HG02678 (cell line): Measurements from ENCODE around the gene UBE2G1.
A peak's percentile ranks its signal among the peaks of the same experiment; 100 is the strongest.
"Not testable (repeated sequence)": the region's sequence is repeated elsewhere in the genome, so short reads cannot be mapped to it uniquely, and the experiment has no call there.

Experiments used
- ATAC-seq: cut with Tn5 transposase; IDR thresholded peaks from one replicate; pipeline ENCODE4 v1.9.1; 2021; ENCODE audit warnings: mild to moderate bottlenecking, moderate library complexity; ENCODE audit not compliant: unreplicated experiment

UBE2G1 gene

DNA sequence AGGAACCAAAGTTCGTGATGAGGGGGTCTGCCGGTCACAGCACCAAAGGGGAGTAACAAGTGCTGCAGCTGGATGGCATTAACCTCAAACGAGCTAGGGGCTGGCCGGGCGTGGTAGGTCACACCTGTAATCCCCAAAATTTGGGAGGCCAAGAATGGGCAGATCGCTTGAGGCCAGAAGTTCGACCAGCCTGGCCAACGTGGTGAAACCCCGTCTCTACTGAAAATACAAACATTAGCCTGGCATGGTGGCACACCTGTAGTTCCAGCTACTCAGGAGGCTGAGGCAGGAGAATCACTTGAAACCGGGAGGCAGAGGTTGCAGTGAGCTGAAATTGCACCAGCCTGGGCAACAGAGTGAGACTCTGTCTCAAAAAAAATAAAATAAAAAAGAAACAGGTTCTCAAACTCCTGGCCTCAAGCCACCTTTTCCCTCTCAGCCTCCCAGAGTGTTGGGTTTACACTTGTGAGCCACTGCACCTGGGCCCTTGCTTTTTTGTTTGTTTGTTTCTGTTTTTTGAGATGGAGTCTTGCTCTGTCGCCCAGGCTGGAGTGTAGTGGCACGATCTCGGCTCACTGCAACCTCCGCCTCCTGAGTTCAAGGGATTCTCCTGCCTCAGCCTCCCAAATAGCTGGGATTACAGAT is 9.4 kb upstream of the UBE2G1 start:
- not testable (repeated sequence) for ATAC-seq

DNA sequence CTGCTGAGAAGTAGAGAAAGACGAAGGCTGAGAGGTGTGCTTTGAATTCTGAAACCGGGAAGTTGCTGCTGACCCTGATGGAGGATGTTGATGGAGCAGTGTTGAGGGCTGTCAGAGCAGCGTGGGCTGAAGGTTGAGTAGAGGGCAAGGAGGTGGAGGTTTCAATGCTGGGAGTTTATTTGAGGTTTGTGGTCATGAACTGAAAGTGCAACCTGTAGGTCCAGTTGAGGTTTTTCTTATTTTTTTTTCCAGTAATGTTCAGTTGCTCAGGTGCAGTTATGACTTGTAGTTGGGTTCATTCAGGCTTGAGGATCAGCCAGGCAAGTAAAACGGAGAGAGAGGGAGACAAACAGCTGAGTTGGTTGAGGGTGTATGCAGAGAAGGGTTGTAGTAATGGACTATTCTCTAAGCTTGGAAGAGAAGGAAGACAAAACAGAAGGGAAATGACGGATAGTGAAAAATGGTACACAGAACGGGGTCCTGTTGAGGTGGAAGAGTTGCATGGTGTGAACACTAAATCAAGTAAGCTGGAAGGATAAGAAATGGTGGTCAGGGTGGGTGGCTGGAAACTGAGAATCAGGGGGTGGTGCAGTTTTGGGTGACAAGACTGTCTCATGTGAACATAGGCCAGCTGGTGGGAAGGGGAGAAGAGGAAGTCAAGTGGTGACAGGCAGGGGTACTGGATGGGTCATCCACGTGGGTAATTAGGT is 8.7 kb upstream of the UBE2G1 start:
- ATAC-seq: peak; percentile 79

GRCh38 chr17:4369557-4370230 is 3.2 kb upstream of the UBE2G1 start:
- ATAC-seq: no peak

GRCh38 chr17:4368341-4368740 is 1.9 kb upstream of the UBE2G1 start:
- ATAC-seq: no peak

DNA sequence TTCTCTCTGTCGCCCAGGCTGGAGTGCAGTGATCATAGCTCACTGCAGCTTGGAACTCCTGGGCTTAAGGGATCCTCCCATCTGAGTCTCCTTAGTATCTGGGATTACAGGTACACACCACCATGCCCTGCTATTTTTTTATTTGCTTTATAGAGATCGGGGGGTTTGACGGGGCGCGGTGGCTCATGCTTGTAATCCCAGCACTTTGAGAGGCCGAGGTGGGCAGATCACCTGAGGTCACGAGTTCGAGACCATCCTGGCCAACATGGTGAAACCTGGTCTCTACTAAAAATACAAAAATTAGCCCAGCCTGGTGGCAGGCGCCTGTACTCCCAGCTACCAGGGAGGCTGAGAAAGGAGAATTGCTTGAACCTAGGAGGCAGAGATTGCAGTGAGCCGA is 702 bp upstream of the UBE2G1 start:
- ATAC-seq: not testable (repeated sequence)

- ATAC-seq: peak; percentile 21
Measured at GRCh38 chr17:4365628-4366326, 698 bp downstream of the UBE2G1 start.

DNA sequence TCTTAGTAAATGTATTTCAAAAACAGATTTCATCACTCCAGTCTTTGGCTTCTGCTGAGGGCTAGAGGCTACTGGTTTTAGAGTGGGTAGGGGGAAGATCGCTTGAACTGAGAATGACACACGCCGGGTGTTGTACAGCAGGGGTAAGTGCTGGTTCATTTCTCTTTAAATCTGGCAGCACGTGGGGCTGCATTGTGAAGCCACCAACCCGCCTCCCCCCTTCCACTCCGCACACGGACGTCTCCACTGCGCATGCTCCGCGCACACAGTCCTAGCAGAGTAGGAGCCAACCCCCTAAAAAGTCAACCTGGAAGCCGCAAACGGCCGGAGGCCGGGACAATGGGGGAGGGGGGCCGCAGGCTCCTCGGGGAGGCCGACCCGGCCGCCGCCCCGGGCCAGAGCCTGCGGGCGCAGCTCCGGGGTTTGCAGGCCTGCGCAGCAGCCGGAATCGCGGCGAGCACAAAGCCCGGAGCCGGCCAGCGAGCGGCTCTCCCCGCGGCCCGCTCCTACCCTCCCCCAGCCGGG is 1.3 kb downstream of the UBE2G1 start:
- ATAC-seq: peak; percentile 48

DNA sequence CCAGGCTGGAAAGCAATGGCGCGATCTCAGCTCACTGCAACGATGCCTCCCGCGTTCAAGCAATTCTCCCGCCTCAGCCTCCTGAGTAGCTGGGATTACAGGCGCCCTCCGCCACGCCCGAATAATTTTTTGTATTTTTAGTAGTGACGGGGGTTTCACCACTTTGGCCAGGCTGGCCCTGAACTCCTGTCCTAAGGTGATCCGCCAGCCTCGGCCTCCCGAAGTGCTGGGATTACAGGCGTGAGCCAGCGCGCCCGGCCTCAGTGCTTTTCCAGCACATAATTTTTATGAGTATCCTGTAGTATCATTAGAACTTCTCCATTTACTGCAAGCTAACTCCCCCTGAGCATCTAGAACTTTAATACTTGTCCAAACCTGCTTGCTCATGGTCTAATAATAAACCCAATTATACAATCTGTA is 1.8 kb downstream of the UBE2G1 start:
- no peak for ATAC-seq

DNA sequence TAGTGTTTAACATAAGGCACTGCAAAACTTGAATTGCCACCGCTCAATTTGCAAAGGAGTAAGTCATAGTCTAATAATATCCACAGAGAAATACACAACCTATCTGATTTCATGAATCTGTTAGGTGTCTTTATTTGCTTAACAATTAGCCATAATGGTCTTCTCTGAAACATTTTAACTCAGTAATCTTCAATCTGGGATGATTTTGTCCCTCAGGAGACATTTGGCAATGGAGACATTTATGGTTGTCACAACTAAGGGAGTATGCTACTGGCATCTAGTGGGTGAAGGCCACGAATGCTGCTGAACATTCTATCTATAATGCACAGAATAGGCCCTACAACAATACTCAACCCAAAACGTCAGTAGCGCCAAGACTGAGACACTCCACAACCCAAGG is 4.3 kb downstream of the UBE2G1 start:
- ATAC-seq: no peak

DNA sequence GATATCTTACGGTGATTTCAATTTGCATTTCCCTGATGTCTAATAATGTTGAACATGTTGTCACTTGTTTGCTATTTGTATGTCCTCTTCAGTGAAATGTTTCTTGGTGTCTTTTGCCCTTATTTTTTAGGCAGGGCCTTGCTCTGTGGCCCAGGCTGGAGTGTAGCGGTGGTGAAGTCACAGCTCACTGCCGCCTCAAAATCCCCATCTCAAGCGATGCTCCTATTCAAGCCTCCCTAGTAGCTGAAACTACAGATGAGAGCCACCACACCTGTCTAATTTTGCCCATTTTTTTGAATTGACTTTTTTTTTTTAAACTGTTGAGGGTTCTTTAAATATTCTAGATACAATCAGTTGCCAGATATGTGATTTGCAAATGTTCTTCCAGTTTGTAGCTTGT is 8.3 kb downstream of the UBE2G1 start:
- no peak for ATAC-seq

DNA sequence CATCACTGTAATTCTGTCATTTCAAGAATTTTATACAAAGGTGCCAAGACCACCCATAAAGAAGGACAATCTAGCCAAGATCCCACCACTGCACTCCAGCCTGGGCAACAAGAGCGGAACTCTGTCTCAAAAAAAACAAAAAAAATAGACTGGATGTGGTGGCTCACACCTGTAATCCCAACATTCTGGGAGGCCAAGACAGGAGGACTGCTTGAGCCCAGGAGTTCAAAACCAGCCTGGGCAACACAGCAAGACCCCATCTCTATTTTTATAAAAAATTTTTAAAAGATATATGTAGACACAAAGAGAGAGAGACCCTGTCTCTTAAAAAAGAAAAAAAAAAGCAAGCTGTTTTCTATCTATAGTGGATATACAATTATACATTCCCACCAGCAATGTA is 8.8 kb downstream of the UBE2G1 start:
- no peak for ATAC-seq

DNA sequence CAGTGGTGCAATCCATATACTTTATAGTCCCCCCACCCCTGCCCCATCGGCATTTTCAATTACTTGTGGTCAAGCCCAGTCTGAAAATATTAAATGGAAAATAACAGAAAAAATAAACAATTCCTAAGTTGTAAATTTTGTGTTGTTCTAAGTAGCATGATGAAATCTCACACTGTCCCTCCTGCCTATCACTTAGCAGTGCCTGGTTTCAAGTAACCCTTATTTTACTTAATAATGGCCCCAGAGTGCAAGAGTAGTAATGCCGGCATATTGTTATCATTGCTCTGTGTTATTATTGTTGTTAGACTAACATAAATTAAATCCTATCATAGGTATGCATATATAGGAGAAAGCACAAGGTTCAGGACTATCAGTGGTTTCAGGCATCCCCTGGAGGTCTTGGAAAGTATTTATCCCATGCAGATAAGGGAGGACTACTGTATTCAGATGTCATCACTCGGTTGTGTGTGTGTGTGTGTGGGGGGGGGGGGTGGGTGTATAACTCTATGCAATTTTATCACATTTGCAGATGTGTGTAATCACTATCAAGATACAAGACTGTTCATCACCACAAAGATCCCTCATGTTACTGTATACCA is 9.3 kb downstream of the UBE2G1 start:
- no peak for ATAC-seq

- ATAC-seq: no peak
Measured at GRCh38 chr17:4354862-4355514, 11.5 kb downstream of the UBE2G1 start.

DNA sequence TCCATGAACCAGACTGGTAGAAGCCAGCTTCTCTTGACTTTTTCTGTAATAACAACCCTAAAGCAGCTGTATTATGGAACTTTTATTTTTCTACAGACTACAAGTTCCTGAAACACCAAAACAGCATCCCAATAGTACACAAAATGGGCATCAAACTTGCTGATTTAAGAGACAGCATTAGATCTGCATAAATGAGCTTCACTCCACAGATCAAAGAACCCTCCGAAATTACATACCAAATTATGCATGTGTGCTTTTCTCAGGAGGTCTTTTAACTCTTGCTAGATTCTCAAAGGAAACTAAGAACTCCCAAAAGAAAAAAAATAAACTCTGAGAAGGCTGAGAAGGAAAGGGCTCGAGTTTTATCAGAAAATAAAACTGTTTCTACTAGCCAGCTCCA is 12.3 kb downstream of the UBE2G1 start:
- no peak for ATAC-seq

DNA sequence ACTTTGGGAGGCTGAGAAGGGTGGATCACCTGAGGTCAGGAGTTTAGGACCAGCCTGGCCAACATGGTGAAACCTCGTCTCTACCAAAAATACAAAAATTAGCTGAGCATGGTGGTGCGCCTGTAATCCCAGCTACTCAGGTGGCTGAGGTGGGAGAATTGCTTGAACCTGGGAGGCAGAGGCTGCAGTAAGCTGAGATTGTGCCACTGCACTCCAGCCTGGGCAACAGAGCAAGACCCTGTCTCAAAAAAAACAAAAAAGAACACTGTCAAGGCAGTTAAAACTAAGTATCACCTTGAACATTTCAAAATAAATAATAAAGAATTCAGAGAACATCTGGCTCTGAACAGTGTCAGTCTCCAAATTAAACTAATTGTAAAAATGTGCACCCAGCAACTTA is 16.3 kb downstream of the UBE2G1 start:
- not testable (repeated sequence) for ATAC-seq

GRCh38 chr17:4345581-4346252 is 20.8 kb downstream of the UBE2G1 start:
- ATAC-seq: no peak

DNA sequence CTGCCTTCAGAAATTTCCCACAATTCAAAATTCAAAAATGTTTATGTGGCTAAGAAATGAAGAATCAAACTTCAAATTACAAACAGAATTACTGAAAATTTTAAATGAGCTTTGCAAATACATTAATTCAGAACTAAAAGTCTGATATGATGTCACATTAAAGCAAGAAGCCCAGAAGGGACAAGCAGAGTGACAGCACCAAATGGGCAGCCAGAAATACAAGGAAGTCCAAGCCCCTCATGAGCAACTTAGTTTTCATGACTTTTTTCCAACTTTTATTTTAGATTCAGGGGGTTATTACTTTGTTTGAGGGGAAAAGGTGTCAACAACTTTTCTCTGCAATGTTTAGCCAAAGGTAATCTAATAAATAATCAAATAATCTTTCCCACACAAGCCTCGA is 21.5 kb downstream of the UBE2G1 start:
- ATAC-seq: no peak

GRCh38 chr17:4342535-4342934 is 23.9 kb downstream of the UBE2G1 start:
- no peak for ATAC-seq

GRCh38 chr17:4341616-4341977 is 24.9 kb downstream of the UBE2G1 start:
- no peak for ATAC-seq
